Neuronal stem cell (in vitro differentiated cells): ENCODE measurements around the gene DEAF1.

Source experiments
- DNase-seq: peaks from one replicate; pipeline ENCODE4 v3.0.0-alpha.2; 2013; ENCODE audit warnings: low spot score
- H2AFZ ChIP-seq: one replicate; pipeline ENCODE4 v1.6.1; 2013; ENCODE audit warnings: mild to moderate bottlenecking, low read length, inconsistent platforms
- H2AK5ac ChIP-seq: 2 replicates; pipeline ENCODE4 v1.6.1; 2013; ENCODE audit warnings: low read depth, mild to moderate bottlenecking, inconsistent platforms, low read length, moderate library complexity, mixed read lengths
- H2BK120ac ChIP-seq: 2 replicates; pipeline ENCODE4 v1.6.1; 2013; ENCODE audit warnings: low read depth, mild to moderate bottlenecking, inconsistent platforms, low read length, moderate library complexity, mixed read lengths
- H2BK12ac ChIP-seq: one replicate; pipeline ENCODE4 v1.6.1; 2013; ENCODE audit warnings: low read length, inconsistent platforms
- H2BK15ac ChIP-seq: 2 replicates; pipeline ENCODE4 v1.6.1; 2013; ENCODE audit warnings: mild to moderate bottlenecking, low read length, inconsistent platforms, mixed read lengths
- H2BK5ac ChIP-seq: one replicate; pipeline ENCODE4 v1.6.1; 2013; ENCODE audit warnings: inconsistent platforms, mild to moderate bottlenecking, low read length, moderate library complexity
- H3K14ac ChIP-seq: one replicate; pipeline ENCODE4 v1.6.1; 2013; ENCODE audit warnings: low read length, inconsistent platforms
- H3K18ac ChIP-seq: 2 replicates; pipeline ENCODE4 v1.6.1; 2013; ENCODE audit warnings: low read length, inconsistent platforms
- H3K23ac ChIP-seq: 2 replicates; pipeline ENCODE4 v1.6.1; 2013; ENCODE audit warnings: low read depth, mild to moderate bottlenecking, mixed read lengths, low read length, inconsistent platforms; ENCODE audit not compliant: poor library complexity
- H3K27ac ChIP-seq: replicated peaks from 3 replicates; pipeline ENCODE4 v1.5.1; 2013; ENCODE audit warnings: low read length, inconsistent platforms
- H3K27me3 ChIP-seq, 3 experiments: 2 replicates each; pipeline ENCODE4 v1.6.1; 2013; ENCODE audit warnings: low read length in 3 of 3, mild to moderate bottlenecking in 2 of 3, inconsistent platforms in 1 of 3, low read depth in 1 of 3, mixed read lengths in 1 of 3, moderate library complexity in 1 of 3; ENCODE audit not compliant: control insufficient read depth in 3 of 3, insufficient read depth in 3 of 3
- H3K36me3 ChIP-seq, 2 donors: replicated peaks in 1 of 2; 2 replicates each; pipeline ENCODE4 v1.6.1; 2013; ENCODE audit warnings: low read length in 2 of 2; ENCODE audit not compliant: control insufficient read depth in 2 of 2, insufficient read depth in 2 of 2
- H3K4ac ChIP-seq: 2 replicates; pipeline ENCODE4 v1.6.1; 2013; ENCODE audit warnings: inconsistent platforms, mild to moderate bottlenecking, low read length, moderate library complexity
- H3K4me1 ChIP-seq, 2 donors: 1 replicate in 1 of 2; 2 replicates in 1 of 2; pipeline ENCODE4 v1.6.1; 2013; ENCODE audit warnings: low read length in 2 of 2, low read depth in 1 of 2; ENCODE audit not compliant: control insufficient read depth in 2 of 2, insufficient read depth in 1 of 2
- H3K4me2 ChIP-seq: one replicate; pipeline ENCODE4 v1.6.1; 2013; ENCODE audit warnings: mild to moderate bottlenecking, low read length, inconsistent platforms; ENCODE audit not compliant: insufficient read depth, poor library complexity, severe bottlenecking
- H3K4me3 ChIP-seq, 2 donors: 2 replicates each; pipeline ENCODE4 v1.5.1; 2013; ENCODE audit warnings: low read length in 2 of 2, mild to moderate bottlenecking in 2 of 2, inconsistent platforms in 1 of 2, moderate library complexity in 1 of 2
- H3K79me1 ChIP-seq: one replicate; pipeline ENCODE4 v1.6.1; 2013; ENCODE audit warnings: low read depth, mild to moderate bottlenecking, inconsistent platforms, low read length, moderate library complexity
- H3K9ac ChIP-seq: one replicate; pipeline ENCODE4 v1.6.1; 2013; ENCODE audit warnings: mild to moderate bottlenecking, low read depth, low read length, inconsistent platforms; ENCODE audit not compliant: poor library complexity
- H3K9me3 ChIP-seq, 2 donors: replicated peaks in 1 of 2; 2 replicates each; pipeline versions ENCODE3 to v1.6.1; 2013; ENCODE audit warnings: low read length in 2 of 2, mild to moderate bottlenecking in 2 of 2, inconsistent platforms in 1 of 2, low read depth in 1 of 2, mixed read lengths in 1 of 2, moderate library complexity in 1 of 2; ENCODE audit not compliant: control insufficient read depth in 2 of 2, insufficient read depth in 1 of 2
- H4K8ac ChIP-seq: one replicate; pipeline ENCODE4 v1.6.1; 2013; ENCODE audit warnings: low read depth, mild to moderate bottlenecking, inconsistent platforms, low read length, moderate library complexity
- H4K91ac ChIP-seq: one replicate; pipeline ENCODE4 v1.6.1; 2013; ENCODE audit warnings: low read length, low read depth, mild to moderate bottlenecking, inconsistent platforms; ENCODE audit not compliant: poor library complexity
- WGBS, 2 donors: extraction: QIAGEN DNeasy Blood & Tissue Kit; methylation state at CpG; one replicate each; pipeline ENCODE4 v1.1.7; 2013; ENCODE audit warnings: missing lambda C conversion rate in 2 of 2, mixed read lengths in 1 of 2; ENCODE audit not compliant: insufficient read length in 2 of 2, insufficient replicate concordance in 1 of 2; ENCODE audit errors: extremely low coverage in 2 of 2; 5-methylcytosine and 5-hydroxymethylcytosine counted together

The DEAF1 gene

GRCh38 chr11:635945-636510 lies 59.0 kb downstream of the DEAF1 start:
- Histone ChIP-seq H3K4me3 (peak overlapping the region in 1 of 2 donors; percentile 46), H3K14ac (no peak overlapping the region), H3K4me2 (peak overlapping the region; percentile 98), H3K23ac (peak overlapping the region; percentile 97), H4K8ac (no peak overlapping the region), H3K9me3 (no peaks in the 10 kb centered on the region), H2AFZ (no peak overlapping the region), H4K91ac (no peak overlapping the region), H3K4ac (no peak overlapping the region), H2BK12ac (peak overlapping the region; percentile 78), H3K27me3 (peaks cover 0 to 23% (median 5%) of the 10 kb centered on the region in 3 experiments), H3K4me1 (peaks cover 21 to 23% of the 10 kb centered on the region in 2 donors), H3K36me3 (peaks cover 0 to 1% of the 10 kb centered on the region in 2 donors), H2BK120ac (peak overlapping the region; percentile 81), H3K27ac (no peak overlapping the region), H3K9ac (peak overlapping the region; percentile 77), H2BK5ac (peak overlapping the region; percentile 57), H2AK5ac (peak overlapping the region; percentile 94), H2BK15ac (peak overlapping the region; percentile 99), H3K18ac (peak overlapping the region; percentile 92), H3K79me1 (peaks cover 5% of the 10 kb centered on the region)
- no peak for DNase-seq
- no CpG with 5 or more reads among the region's 22 CpGs for WGBS, 2 donors

GRCh38 chr11:630871-631270 lies 64.2 kb downstream of the DEAF1 start:
- Histone ChIP-seq H2BK15ac (no peak overlapping the region), H3K9ac (no peak overlapping the region), H3K27ac (no peak overlapping the region), H2BK12ac (no peak overlapping the region), H3K23ac (no peak overlapping the region), H3K4ac (no peak overlapping the region), H3K4me1 (peaks cover 0 to 1% of the 10 kb centered on the region in 2 donors), H3K4me2 (no peak overlapping the region), H2BK120ac (no peak overlapping the region), H3K4me3 (no peak overlapping the region), H3K14ac (no peak overlapping the region), H2AFZ (no peak overlapping the region), H2BK5ac (no peak overlapping the region), H2AK5ac (no peak overlapping the region), H3K27me3 (peaks cover 0 to 10% (median 0%) of the 10 kb centered on the region in 3 experiments), H4K91ac (no peak overlapping the region), H3K9me3 (peaks cover 0 to 2% of the 10 kb centered on the region in 2 donors), H3K18ac (no peak overlapping the region), H3K36me3 (no peaks in the 10 kb centered on the region), H3K79me1 (no peaks in the 10 kb centered on the region), H4K8ac (no peak overlapping the region)
- DNase-seq: no peak
- WGBS, 2 donors: no CpG with 5 or more reads among the region's 5 CpGs

- no peak for DNase-seq
- no peak overlapping the region for H3K9ac ChIP-seq
- no peak overlapping the region for H3K18ac ChIP-seq
- H3K36me3 ChIP-seq: peaks cover 0 to 2% of the 10 kb centered on the region in 2 donors
- H3K27me3 ChIP-seq: peaks cover 0 to 11% (median 0%) of the 10 kb centered on the region in 3 experiments
- no peak overlapping the region for H2BK12ac ChIP-seq
- H4K8ac ChIP-seq: no peak overlapping the region
- no peak overlapping the region for H2AFZ ChIP-seq
- no peaks in the 10 kb centered on the region for H3K79me1 ChIP-seq
- H4K91ac ChIP-seq: no peak overlapping the region
- WGBS, 2 donors: no CpG with 5 or more reads among the region's 10 CpGs
- H3K4ac ChIP-seq: no peak overlapping the region
- no peak overlapping the region for H2BK5ac ChIP-seq
- no peak overlapping the region for H3K14ac ChIP-seq
- H3K9me3 ChIP-seq: peaks cover 0 to 2% of the 10 kb centered on the region in 2 donors
- H2AK5ac ChIP-seq: no peak overlapping the region
- H3K27ac ChIP-seq: no peak overlapping the region
- no peak overlapping the region for H3K4me2 ChIP-seq
- H2BK120ac ChIP-seq: no peak overlapping the region
- H3K4me1 ChIP-seq: peaks cover 0 to 1% of the 10 kb centered on the region in 2 donors
- H2BK15ac ChIP-seq: no peak overlapping the region
- no peak overlapping the region for H3K4me3 ChIP-seq
- H3K23ac ChIP-seq: no peak overlapping the region
These were observed 65.8 kb downstream of the DEAF1 start for GRCh38 chr11:629237-629583.

DNA sequence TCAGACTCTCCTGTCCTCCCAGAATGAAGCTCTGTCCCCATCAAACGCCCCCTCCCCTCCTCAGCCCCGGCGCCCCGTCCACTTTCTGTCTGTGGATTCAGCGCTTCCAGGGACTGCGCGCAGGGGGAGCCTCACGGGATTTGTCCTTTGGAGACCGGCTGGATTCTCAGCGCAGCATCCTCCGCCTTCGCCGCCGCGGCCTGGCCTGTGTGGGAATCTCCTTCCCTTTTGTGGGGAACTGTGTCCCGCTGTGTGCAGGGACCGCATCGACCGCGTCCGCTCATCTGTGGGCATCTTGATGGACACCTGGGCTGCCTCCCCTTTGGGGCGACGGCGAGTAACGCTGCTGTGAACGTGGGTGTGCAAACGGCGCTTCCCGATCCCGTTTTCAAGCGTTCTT lies 67.0 kb downstream of the DEAF1 start:
- no peak overlapping the region for H2AFZ ChIP-seq
- H3K27ac ChIP-seq: no peak overlapping the region
- no peak overlapping the region for H2AK5ac ChIP-seq
- no peak overlapping the region for H4K8ac ChIP-seq
- no peak for DNase-seq
- no peak overlapping the region for H3K4me2 ChIP-seq
- peaks cover 0 to 1% of the 10 kb centered on the region in 2 donors for H3K4me1 ChIP-seq
- H4K91ac ChIP-seq: no peak overlapping the region
- H3K79me1 ChIP-seq: no peaks in the 10 kb centered on the region
- peaks cover 0 to 11% (median 0%) of the 10 kb centered on the region in 3 experiments for H3K27me3 ChIP-seq
- H2BK12ac ChIP-seq: no peak overlapping the region
- H3K18ac ChIP-seq: no peak overlapping the region
- H3K14ac ChIP-seq: no peak overlapping the region
- no peak overlapping the region for H3K23ac ChIP-seq
- H2BK120ac ChIP-seq: no peak overlapping the region
- no peak overlapping the region for H2BK5ac ChIP-seq
- peaks cover 0 to 2% of the 10 kb centered on the region in 2 donors for H3K9me3 ChIP-seq
- no peak overlapping the region for H3K4me3 ChIP-seq
- WGBS, 2 donors: no CpG with 5 or more reads among the region's 31 CpGs
- no peak overlapping the region for H2BK15ac ChIP-seq
- no peak overlapping the region for H3K4ac ChIP-seq
- peaks cover 0 to 3% of the 10 kb centered on the region in 2 donors for H3K36me3 ChIP-seq
- H3K9ac ChIP-seq: no peak overlapping the region
